ENCODE data around the gene ALK.

ALK gene

DNA sequence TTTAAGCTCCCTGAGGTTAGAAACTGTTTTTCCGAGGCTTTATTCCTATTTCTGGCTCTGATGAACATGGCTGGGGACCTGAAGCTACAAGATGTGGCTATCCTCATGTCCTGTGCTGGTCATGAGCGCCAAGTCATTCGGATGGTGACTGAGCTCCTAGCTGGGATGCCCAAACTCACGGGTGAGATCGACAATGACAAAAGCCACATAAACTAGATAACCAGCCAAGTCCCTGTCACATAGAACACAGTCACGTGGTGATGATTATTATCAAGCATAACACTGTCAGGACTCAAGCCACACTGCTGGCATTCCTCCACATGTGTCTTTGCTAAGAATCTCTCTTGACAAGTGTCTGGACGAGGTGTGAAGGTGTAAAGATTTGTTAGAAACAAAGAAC is 531.2 kb downstream of the ALK start:
- no peak overlapping the region for H3K4me3 ChIP-seq
- H3K27ac ChIP-seq, result no peak overlapping the region
- TF ChIP-seq, protein P1, sequence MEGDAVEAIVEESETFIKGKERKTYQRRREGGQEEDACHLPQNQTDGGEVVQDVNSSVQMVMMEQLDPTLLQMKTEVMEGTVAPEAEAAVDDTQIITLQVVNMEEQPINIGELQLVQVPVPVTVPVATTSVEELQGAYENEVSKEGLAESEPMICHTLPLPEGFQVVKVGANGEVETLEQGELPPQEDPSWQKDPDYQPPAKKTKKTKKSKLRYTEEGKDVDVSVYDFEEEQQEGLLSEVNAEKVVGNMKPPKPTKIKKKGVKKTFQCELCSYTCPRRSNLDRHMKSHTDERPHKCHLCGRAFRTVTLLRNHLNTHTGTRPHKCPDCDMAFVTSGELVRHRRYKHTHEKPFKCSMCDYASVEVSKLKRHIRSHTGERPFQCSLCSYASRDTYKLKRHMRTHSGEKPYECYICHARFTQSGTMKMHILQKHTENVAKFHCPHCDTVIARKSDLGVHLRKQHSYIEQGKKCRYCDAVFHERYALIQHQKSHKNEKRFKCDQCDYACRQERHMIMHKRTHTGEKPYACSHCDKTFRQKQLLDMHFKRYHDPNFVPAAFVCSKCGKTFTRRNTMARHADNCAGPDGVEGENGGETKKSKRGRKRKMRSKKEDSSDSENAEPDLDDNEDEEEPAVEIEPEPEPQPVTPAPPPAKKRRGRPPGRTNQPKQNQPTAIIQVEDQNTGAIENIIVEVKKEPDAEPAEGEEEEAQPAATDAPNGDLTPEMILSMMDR (IDR thresholded peaks at IDR 0.05), result no peak
- no peak for DNase-seq (ENCODE audit: low spot score)

GRCh38 chr2:29389686-29390085 is 531.7 kb downstream of the ALK start:
- H3K27ac ChIP-seq, result no peak overlapping the region
- DNase-seq (ENCODE audit: low spot score), result no peak
- H3K4me3 ChIP-seq, result no peak overlapping the region
- TF ChIP-seq, protein P1 (IDR thresholded peaks at IDR 0.05), result no peak

- TF ChIP-seq, protein P1 (IDR thresholded peaks at IDR 0.05), result no peak
- H3K27ac ChIP-seq, result no peak overlapping the region
- no peak overlapping the region for H3K4me3 ChIP-seq
- no peak for DNase-seq (ENCODE audit: low spot score)
Measured at GRCh38 chr2:29388071-29388470, 533.3 kb downstream of the ALK start.

GRCh38 chr2:29382486-29382885 is 538.9 kb downstream of the ALK start:
- TF ChIP-seq, protein P1 (IDR thresholded peaks at IDR 0.05), result no peak
- Histone ChIP-seq H3K4me3 (no peak overlapping the region), H3K27ac (no peak overlapping the region)
- no peak for DNase-seq (ENCODE audit: low spot score)

DNA sequence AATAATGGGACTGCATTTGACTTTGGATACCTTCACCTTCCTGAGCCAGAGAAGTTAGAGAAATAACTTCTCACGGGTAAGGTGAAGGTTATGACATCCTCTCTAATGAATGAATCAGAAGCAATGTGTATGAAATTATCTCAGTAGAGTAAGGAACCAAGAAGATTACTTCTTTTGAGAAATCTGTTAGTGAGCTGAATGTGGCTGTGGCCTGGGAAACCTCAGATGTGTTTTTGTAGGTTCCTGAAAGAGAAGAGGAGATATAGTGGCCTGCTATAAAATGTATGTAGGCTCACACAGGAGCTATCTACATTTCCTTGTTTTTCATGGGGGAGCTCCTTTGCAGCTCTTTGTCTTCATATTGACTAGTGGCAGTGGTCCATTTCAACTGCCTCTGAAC is 543.6 kb downstream of the ALK start:
- no peak for DNase-seq (ENCODE audit: low spot score)
- TF ChIP-seq, protein P1 (IDR thresholded peaks at IDR 0.05), result no peak
- Histone ChIP-seq H3K27ac (no peak overlapping the region), H3K4me3 (no peak overlapping the region)

- H3K27ac ChIP-seq, result no peak overlapping the region
- H3K4me3 ChIP-seq, result no peak overlapping the region
- no peak for DNase-seq (ENCODE audit: low spot score)
- TF ChIP-seq, protein P1 (IDR thresholded peaks at IDR 0.05), result no peak
Measured at GRCh38 chr2:29376541-29376940, 544.8 kb downstream of the ALK start.

- Histone ChIP-seq H3K27ac (no peak overlapping the region), H3K4me3 (no peak overlapping the region)
- no peak for DNase-seq (ENCODE audit: low spot score)
- TF ChIP-seq, protein P1 (IDR thresholded peaks at IDR 0.05), result no peak
Measured at GRCh38 chr2:29375843-29376242, 545.5 kb downstream of the ALK start.
